WERI-Rb-1 (cell line): ENCODE measurements around the gene PELI1.

Experiments used
- DNase-seq: peaks from one replicate; pipeline ENCODE4 v3.0.0-alpha.2; 2020
- H3K27ac ChIP-seq: fragments of 250-450 bp; sonication (Bioruptor Pico); 2 replicates; pipeline ENCODE4 v1.5.1; 2020; ENCODE audit warnings: mild to moderate bottlenecking, moderate library complexity
- H3K27me3 ChIP-seq: fragments of 250-450 bp; sonication (Bioruptor Pico); 2 replicates; pipeline ENCODE4 v1.5.1; 2021; ENCODE audit warnings: mild to moderate bottlenecking, low read depth, moderate library complexity; ENCODE audit not compliant: insufficient read depth, severe bottlenecking
- H3K36me3 ChIP-seq: fragments of 250-450 bp; sonication (Bioruptor Pico); 2 replicates; pipeline ENCODE4 v1.5.1; 2020; ENCODE audit warnings: mild to moderate bottlenecking, moderate library complexity
- H3K4me3 ChIP-seq: 2 replicates; pipeline ENCODE4 v1.5.1; 2011; ENCODE audit warnings: low read depth, mild to moderate bottlenecking, control low read depth, low read length
- H3K9me3 ChIP-seq: fragments of 250-450 bp; sonication (Bioruptor Pico); 2 replicates; pipeline ENCODE4 v1.5.1; 2021; ENCODE audit warnings: mild to moderate bottlenecking, moderate library complexity; ENCODE audit not compliant: severe bottlenecking
- TF ChIP-seq, protein P1 (sequence below): IDR thresholded peaks from 2 replicates; pipeline ENCODE4 v1.5.1; 2011; ENCODE audit warnings: low read depth, mild to moderate bottlenecking, control low read depth, inconsistent platforms, low read length

The PELI1 gene

DNA sequence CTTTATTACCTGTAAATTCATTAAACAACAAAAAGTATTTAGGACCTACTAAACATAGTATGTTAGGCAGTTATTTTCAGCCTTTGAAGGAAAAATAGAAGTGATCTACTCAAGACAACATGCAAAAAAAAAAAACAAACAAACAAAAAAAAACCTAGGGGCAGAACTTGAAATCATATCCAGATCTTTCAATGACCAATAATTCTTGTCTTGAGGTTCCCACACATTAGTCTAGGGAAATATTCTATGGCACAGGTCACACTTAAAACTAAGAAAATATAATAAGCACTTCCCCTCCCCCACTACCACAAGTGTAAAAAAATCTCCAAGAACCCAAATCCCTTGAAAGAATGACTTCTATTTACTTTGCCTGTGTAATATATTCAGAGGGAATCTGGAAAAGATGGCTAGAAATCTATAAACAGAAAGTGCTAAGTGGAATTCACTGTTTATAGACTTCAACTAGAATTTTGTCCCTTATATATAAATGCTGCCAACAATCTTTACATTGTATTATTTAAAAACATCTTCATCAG lies 3.5 kb downstream of the PELI1 start:
- Histone ChIP-seq H3K9me3 (no peaks in the 10 kb centered on the region), H3K27me3 (no peaks in the 10 kb centered on the region), H3K27ac (no peak overlapping the region), H3K36me3 (0 out of 2 replicates have a peak, but pooled peaks cover 2% of the 10 kb centered on the region), H3K4me3 (no peak overlapping the region)
- DNase-seq = no peak
- TF ChIP-seq, protein P1, sequence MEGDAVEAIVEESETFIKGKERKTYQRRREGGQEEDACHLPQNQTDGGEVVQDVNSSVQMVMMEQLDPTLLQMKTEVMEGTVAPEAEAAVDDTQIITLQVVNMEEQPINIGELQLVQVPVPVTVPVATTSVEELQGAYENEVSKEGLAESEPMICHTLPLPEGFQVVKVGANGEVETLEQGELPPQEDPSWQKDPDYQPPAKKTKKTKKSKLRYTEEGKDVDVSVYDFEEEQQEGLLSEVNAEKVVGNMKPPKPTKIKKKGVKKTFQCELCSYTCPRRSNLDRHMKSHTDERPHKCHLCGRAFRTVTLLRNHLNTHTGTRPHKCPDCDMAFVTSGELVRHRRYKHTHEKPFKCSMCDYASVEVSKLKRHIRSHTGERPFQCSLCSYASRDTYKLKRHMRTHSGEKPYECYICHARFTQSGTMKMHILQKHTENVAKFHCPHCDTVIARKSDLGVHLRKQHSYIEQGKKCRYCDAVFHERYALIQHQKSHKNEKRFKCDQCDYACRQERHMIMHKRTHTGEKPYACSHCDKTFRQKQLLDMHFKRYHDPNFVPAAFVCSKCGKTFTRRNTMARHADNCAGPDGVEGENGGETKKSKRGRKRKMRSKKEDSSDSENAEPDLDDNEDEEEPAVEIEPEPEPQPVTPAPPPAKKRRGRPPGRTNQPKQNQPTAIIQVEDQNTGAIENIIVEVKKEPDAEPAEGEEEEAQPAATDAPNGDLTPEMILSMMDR = no peak

DNA sequence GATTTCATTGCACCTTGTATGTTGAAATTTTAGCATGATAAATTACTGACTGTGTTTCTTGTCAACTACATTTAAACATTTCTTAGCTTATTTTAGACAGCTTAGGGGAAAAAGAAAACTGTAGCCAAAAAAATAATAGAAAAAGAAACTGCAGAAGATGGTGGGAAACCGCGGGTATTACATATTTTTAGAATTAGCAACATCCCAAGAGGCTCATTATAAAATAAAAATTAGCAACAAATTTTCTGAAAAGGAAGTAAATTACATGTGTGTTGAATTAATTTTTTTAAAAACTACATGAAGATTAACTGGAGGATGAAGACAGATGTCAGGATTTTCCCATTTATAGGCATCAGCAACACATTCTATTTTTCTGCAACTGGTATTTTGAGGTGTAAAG lies 4.3 kb downstream of the PELI1 start:
- TF ChIP-seq, protein P1 = no peak
- no peak for DNase-seq
- Histone ChIP-seq H3K36me3 (0 out of 2 replicates have a peak, but pooled peaks cover 2% of the 10 kb centered on the region), H3K27ac (no peak overlapping the region), H3K4me3 (no peak overlapping the region), H3K9me3 (no peaks in the 10 kb centered on the region), H3K27me3 (no peaks in the 10 kb centered on the region)

DNA sequence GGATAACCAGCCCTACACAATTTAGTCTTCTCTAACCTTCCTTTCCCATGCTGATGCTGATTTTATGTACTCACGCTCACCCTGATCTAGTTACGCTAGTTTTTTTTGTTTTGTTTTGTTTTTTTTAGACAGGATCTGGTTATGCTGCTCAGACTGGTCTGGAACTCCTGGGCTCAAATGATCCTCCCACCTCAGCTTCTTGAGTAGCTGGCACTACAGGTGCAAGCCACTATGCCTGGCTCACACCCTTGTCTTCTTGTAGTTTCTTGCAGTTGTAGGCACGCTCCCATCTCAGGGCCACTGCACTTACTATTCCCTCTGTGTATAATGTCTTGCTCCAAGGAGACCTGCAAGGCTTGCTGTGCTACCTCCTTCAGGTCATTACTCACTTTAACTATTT lies 6.2 kb downstream of the PELI1 start:
- TF ChIP-seq, protein P1 = no peak
- no peak for DNase-seq
- Histone ChIP-seq H3K27me3 (no peaks in the 10 kb centered on the region), H3K27ac (no peak overlapping the region), H3K36me3 (no peaks in the 10 kb centered on the region), H3K4me3 (no peak overlapping the region), H3K9me3 (no peaks in the 10 kb centered on the region)

DNA sequence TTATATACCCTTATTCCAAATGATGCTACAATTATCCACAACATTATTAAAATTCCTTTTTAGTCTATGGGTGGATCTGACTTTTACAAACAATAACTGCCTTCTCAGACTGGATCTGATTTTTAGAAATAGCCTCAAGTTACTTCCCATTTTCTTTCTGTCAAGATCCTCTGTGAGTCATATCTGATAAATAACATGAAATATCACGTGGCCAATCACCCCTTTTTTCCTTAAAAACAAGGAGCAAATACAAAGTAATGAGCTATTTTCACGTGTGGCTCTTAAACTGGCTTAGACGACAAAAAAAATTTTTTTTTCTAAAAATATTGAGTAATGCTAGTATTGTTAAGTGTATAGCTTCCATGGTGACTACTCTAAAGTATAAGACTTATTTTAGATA lies 6.7 kb downstream of the PELI1 start:
- no peaks in the 10 kb centered on the region for H3K36me3 ChIP-seq
- H3K4me3 ChIP-seq = no peak overlapping the region
- H3K27me3 ChIP-seq = no peaks in the 10 kb centered on the region
- no peak overlapping the region for H3K27ac ChIP-seq
- TF ChIP-seq, protein P1 = no peak
- no peaks in the 10 kb centered on the region for H3K9me3 ChIP-seq
- DNase-seq = no peak

DNA sequence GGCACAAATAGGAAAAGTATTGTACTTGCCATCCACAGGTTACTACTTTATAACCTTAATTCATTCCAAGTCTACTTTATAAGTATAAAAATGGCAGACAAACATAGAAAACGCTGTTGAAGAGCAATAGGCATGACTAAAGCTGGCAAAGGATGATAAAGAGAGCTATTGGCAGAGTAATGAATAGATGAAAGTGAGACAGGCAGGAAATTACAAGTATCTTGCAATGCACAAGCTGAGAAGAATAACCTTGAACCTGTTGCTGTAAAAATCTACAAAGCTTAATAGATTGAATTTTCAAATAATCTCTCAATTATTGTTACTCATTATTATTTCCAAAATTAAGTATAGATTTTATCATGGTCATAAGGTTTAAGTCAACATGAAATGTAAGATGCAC lies 8.8 kb downstream of the PELI1 start:
- DNase-seq = no peak
- TF ChIP-seq, protein P1 = no peak
- Histone ChIP-seq H3K9me3 (no peaks in the 10 kb centered on the region), H3K27me3 (no peaks in the 10 kb centered on the region), H3K36me3 (no peaks in the 10 kb centered on the region), H3K27ac (no peak overlapping the region), H3K4me3 (no peak overlapping the region)

DNA sequence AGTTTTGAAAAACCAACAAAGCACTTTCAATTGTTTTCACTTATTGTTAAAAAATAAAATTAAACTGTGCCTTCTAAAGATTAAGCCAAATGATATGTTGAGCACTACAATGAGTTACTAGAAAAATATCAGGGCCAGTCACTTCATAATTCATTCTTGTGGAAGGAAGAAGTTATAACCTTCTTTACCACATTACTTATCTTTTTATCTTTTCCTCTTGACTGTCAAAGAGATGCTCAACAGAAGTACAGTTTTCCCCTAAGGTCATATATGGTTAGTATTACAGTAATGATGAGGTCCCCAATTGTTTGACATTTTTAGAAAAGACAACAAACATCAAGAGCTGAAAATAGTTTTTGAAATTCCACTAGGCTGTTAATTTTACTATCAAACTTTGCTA lies 9.4 kb downstream of the PELI1 start:
- TF ChIP-seq, protein P1 = no peak
- no peak for DNase-seq
- H3K36me3 ChIP-seq = no peaks in the 10 kb centered on the region
- H3K27me3 ChIP-seq = no peaks in the 10 kb centered on the region
- no peaks in the 10 kb centered on the region for H3K9me3 ChIP-seq
- no peak overlapping the region for H3K27ac ChIP-seq
- no peak overlapping the region for H3K4me3 ChIP-seq
